Loucy (cell line): ENCODE data around the gene SHISA3.

Experiments used
- EZH2phosphoT487 ChIP-seq: fragments of 200-600 bp; IDR thresholded peaks from 2 replicates; pipeline ENCODE4 v1.6.1; 2018; ENCODE audit warnings: antibody characterized with exemption, mild to moderate bottlenecking, moderate library complexity, borderline replicate concordance
- TF ChIP-seq, protein P1 (sequence below): fragments of 200-600 bp; sonication (generic); conservative IDR thresholded peaks from 2 replicates; pipeline ENCODE4 v1.5.1; 2014; ENCODE audit warnings: mild to moderate bottlenecking, antibody characterized with exemption, low read length

DNA sequence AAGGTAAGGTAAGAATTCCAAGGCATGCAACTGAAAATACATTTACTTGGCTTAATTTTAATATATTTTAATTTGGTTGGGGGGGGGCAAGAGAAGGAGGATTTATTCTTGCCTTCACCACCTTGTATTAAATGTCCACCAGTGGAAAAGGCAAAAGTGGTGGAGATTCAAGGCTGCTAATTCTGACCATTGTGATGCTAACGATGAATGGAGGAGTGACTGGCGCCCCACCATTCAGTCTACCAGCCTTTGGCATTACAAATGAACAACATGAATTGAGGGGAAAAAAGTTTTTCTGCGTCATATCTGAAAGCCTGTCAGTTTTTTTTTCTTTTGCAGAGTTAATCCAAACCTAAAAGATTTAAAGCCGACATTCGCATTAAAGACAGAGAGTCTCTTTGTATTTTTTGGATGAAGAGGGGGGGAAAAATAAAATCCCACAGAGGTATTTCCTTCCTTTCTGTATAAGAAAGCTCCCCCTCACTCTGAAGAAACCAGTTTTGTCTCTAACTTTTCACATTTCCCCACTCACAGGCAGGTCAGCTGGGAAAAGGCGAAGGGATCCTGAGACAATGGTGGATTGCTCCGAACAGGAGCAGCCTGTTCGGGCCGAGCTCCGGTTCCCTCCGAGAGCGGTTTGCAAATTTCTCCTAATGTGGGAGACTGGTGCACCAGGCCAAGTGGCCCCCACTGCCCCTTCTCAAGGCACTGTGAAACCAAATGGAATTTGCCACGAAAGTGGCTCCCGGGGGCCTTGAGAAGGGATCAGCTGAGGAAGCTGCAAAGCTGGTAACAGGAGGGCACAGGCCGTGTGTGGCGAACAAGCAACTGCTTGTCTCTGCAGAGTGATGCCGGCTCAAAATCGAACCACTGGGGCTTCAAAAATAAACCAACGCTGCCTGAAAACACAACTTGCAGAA, 28.1 kb downstream of the SHISA3 start:
- TF ChIP-seq, protein P1, sequence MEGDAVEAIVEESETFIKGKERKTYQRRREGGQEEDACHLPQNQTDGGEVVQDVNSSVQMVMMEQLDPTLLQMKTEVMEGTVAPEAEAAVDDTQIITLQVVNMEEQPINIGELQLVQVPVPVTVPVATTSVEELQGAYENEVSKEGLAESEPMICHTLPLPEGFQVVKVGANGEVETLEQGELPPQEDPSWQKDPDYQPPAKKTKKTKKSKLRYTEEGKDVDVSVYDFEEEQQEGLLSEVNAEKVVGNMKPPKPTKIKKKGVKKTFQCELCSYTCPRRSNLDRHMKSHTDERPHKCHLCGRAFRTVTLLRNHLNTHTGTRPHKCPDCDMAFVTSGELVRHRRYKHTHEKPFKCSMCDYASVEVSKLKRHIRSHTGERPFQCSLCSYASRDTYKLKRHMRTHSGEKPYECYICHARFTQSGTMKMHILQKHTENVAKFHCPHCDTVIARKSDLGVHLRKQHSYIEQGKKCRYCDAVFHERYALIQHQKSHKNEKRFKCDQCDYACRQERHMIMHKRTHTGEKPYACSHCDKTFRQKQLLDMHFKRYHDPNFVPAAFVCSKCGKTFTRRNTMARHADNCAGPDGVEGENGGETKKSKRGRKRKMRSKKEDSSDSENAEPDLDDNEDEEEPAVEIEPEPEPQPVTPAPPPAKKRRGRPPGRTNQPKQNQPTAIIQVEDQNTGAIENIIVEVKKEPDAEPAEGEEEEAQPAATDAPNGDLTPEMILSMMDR = no peak
- TF ChIP-seq EZH2phosphoT487 = no peak
